H1 (cell line): Measurements from ENCODE around the gene MEIOB. TPM values are rescaled to one million over a fixed set of nuclear protein-coding genes. Genes with fewer than 3 reads are reported as not detected.

ENCODE experiments used
- BCL11A ChIP-seq, 2 experiments: IDR thresholded peaks; one replicate each; pipeline ENCODE4 v1.6.1; 2011; ENCODE audit warnings: low read depth in 2 of 2, low read length in 2 of 2, mild to moderate bottlenecking in 2 of 2
- GABPA ChIP-seq: IDR thresholded peaks from 2 replicates; pipeline ENCODE4 v1.6.1; 2011; ENCODE audit warnings: mild to moderate bottlenecking, low read length, moderate library complexity, borderline replicate concordance; ENCODE audit not compliant: insufficient read depth
- HDAC2 ChIP-seq, 2 experiments: fragments of 300-600 bp in 1 of 2; sonication (generic) in 1 of 2; IDR thresholded peaks; 2 replicates each; pipeline ENCODE4 v1.6.1; 2011 to 2012; ENCODE audit warnings: low read depth in 2 of 2, low read length in 2 of 2, mild to moderate bottlenecking in 2 of 2, moderate library complexity in 2 of 2, borderline replicate concordance in 1 of 2, inconsistent platforms in 1 of 2
- RXRA ChIP-seq: IDR thresholded peaks from 2 replicates; pipeline ENCODE4 v1.6.1; 2011; ENCODE audit warnings: low read depth, mild to moderate bottlenecking, low read length, moderate library complexity; ENCODE audit not compliant: insufficient read depth
- YY1 ChIP-seq: IDR thresholded peaks from 2 replicates; pipeline ENCODE4 v1.6.1; 2011; ENCODE audit warnings: low read depth, mild to moderate bottlenecking, low read length
- polyA plus RNA-seq, 7 experiments: library from polyadenylated mRNA; depleted of rRNA in 3 of 7; stranded (reverse) in 5 of 7; unstranded in 2 of 7; fragments of >200 nt in 5 of 7; fragments of 200-250 nt in 2 of 7; gene quantifications; 1 replicate in 5 of 7; 2 replicates in 1 of 7; 4 replicates in 1 of 7; pipeline versions ENCODE4 v1.2.1 to v1.2.3, GENCODE V29; 2011 to 2013; ENCODE audit warnings: missing spikeins in 2 of 7, mixed read lengths in 2 of 7
- total RNA-seq: library from RNA; stranded (reverse); fragmentation: NEBNext Ultra II Directional; extraction: Animal tissue kit (Norgen Biotek cat#: 25700); gene quantifications from 2 replicates; pipeline ENCODE4 v1.2.1, GENCODE V29; 2021
- TF ChIP-seq, protein P1 (sequence below): IDR thresholded peaks from 2 replicates; pipeline ENCODE4 v1.6.1; 2012; ENCODE audit warnings: low read length, inconsistent platforms
- TF ChIP-seq, protein P2 (sequence below): IDR thresholded peaks from 2 replicates; pipeline ENCODE4 v1.6.1; 2012; ENCODE audit warnings: inconsistent platforms
- TF ChIP-seq, protein P3 (sequence below), 3 experiments: IDR thresholded peaks; 1 replicate in 2 of 3; 2 replicates in 1 of 3; pipeline versions ENCODE4 v1.5.1 to v1.6.1; 2011; ENCODE audit warnings: low read length in 3 of 3, mild to moderate bottlenecking in 3 of 3, inconsistent platforms in 2 of 3, low read depth in 1 of 3, moderate library complexity in 1 of 3; ENCODE audit not compliant: insufficient read depth in 1 of 3; ENCODE audit errors: control extremely low read depth in 1 of 3

MEIOB gene
- total and polyA plus RNA-seq, 2 of the 8 experiments (the other 6 are each of a cell fraction or from before 2014, with no cell fraction given), result 0.63 to 1.1 TPM

DNA sequence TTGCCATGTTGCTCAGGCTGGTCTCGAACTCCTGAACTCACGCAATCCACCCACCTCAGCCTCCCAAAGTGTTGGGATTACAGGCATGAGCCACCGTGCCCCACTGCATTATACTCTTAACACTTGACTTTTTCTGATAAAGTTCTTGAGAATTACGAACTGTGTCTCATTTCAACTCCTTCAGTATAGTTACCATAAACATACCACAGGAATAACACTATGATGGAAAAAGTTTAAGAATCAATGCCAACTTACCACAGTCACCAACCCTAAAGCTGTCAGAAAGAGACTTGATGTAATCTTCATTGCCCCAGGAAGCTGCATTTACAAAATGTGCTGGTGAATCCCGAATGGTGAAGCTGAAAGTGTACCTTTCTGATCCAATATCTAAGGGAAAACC, 10.2 kb downstream of the MEIOB start (continued):
- TF ChIP-seq, protein P1, sequence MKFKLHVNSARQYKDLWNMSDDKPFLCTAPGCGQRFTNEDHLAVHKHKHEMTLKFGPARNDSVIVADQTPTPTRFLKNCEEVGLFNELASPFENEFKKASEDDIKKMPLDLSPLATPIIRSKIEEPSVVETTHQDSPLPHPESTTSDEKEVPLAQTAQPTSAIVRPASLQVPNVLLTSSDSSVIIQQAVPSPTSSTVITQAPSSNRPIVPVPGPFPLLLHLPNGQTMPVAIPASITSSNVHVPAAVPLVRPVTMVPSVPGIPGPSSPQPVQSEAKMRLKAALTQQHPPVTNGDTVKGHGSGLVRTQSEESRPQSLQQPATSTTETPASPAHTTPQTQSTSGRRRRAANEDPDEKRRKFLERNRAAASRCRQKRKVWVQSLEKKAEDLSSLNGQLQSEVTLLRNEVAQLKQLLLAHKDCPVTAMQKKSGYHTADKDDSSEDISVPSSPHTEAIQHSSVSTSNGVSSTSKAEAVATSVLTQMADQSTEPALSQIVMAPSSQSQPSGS, result no peak
- TF ChIP-seq BCL11A (IDR thresholded peaks at IDR 0.05; ENCODE audit: low read depth in 2 of 2, low read length in 2 of 2) (no peak), YY1 (no peak), RXRA (no peak), GABPA (no peak), HDAC2 (IDR thresholded peaks at IDR 0.05; ENCODE audit: borderline replicate concordance in 1 of 2, low read depth in 2 of 2, low read length in 2 of 2) (no peak)
- TF ChIP-seq, protein P2, sequence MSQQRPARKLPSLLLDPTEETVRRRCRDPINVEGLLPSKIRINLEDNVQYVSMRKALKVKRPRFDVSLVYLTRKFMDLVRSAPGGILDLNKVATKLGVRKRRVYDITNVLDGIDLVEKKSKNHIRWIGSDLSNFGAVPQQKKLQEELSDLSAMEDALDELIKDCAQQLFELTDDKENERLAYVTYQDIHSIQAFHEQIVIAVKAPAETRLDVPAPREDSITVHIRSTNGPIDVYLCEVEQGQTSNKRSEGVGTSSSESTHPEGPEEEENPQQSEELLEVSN, result no peak
- TF ChIP-seq, protein P3, sequence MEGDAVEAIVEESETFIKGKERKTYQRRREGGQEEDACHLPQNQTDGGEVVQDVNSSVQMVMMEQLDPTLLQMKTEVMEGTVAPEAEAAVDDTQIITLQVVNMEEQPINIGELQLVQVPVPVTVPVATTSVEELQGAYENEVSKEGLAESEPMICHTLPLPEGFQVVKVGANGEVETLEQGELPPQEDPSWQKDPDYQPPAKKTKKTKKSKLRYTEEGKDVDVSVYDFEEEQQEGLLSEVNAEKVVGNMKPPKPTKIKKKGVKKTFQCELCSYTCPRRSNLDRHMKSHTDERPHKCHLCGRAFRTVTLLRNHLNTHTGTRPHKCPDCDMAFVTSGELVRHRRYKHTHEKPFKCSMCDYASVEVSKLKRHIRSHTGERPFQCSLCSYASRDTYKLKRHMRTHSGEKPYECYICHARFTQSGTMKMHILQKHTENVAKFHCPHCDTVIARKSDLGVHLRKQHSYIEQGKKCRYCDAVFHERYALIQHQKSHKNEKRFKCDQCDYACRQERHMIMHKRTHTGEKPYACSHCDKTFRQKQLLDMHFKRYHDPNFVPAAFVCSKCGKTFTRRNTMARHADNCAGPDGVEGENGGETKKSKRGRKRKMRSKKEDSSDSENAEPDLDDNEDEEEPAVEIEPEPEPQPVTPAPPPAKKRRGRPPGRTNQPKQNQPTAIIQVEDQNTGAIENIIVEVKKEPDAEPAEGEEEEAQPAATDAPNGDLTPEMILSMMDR (IDR thresholded peaks at IDR 0.05; ENCODE audit: control extremely low read depth in 1 of 3, insufficient read depth in 1 of 3, low read depth in 1 of 3, low read length in 3 of 3), result no peak
